Astrocyte (in vitro differentiated cells and primary cell): ENCODE data around the gene RNF157. TPM values are rescaled to one million over a fixed set of nuclear protein-coding genes. Genes with fewer than 3 reads are reported as not detected.

ENCODE experiments used
- DNase-seq: peaks from one replicate; pipeline ENCODE4 v3.0.0-alpha.2; 2010; ENCODE audit warnings: low read depth
- FAIRE-seq: peaks from 2 replicates; lab custom pipeline; 2011; peaks lifted over from hg19 to GRCh38; lab: Jason Lieb, UNC
- H2AFZ ChIP-seq: 2 replicates; pipeline ENCODE4 v1.6.0; 2012; ENCODE audit warnings: low read depth, low read length, inconsistent platforms
- H3K27ac ChIP-seq: 2 replicates; pipeline ENCODE4 v1.5.1; 2011; ENCODE audit warnings: low read depth, low read length, inconsistent platforms
- H3K27me3 ChIP-seq: 2 replicates; pipeline ENCODE4 v1.6.0; 2011; ENCODE audit warnings: low read length, inconsistent platforms; ENCODE audit not compliant: insufficient read depth
- H3K36me3 ChIP-seq: 2 replicates; pipeline ENCODE4 v1.5.1; 2011; ENCODE audit warnings: low read length, inconsistent platforms; ENCODE audit not compliant: insufficient read depth
- H3K4me1 ChIP-seq: 2 replicates; pipeline ENCODE4 v1.5.1; 2011; ENCODE audit warnings: low read length, inconsistent platforms; ENCODE audit not compliant: insufficient read depth
- H3K4me2 ChIP-seq: 2 replicates; pipeline ENCODE4 v1.6.0; 2012; ENCODE audit warnings: low read length, inconsistent platforms
- H3K4me3 ChIP-seq: 2 replicates; pipeline ENCODE4 v1.5.1; 2011; ENCODE audit warnings: low read depth, mild to moderate bottlenecking, low read length, inconsistent platforms; ENCODE audit not compliant: insufficient read depth
- H3K79me2 ChIP-seq: 2 replicates; pipeline ENCODE4 v1.6.0; 2012; ENCODE audit warnings: mild to moderate bottlenecking, low read length, inconsistent platforms; ENCODE audit not compliant: insufficient read depth
- H3K9ac ChIP-seq: 2 replicates; pipeline ENCODE4 v1.6.0; 2012; ENCODE audit warnings: mild to moderate bottlenecking, low read length, inconsistent platforms
- H3K9me3 ChIP-seq: 2 replicates; pipeline ENCODE4 v1.5.1; 2012; ENCODE audit warnings: low read depth, mild to moderate bottlenecking, low read length, inconsistent platforms; ENCODE audit not compliant: insufficient read depth
- H4K20me1 ChIP-seq: 2 replicates; pipeline ENCODE4 v1.6.0; 2012; ENCODE audit warnings: low read length, inconsistent platforms; ENCODE audit not compliant: insufficient read depth
- H3K27ac Mint-ChIP-seq: one replicate; pipeline ENCODE4 v1.8.0; 2021; ENCODE audit warnings: mild to moderate bottlenecking, mixed read lengths; ENCODE audit not compliant: unreplicated experiment
- H3K27me3 Mint-ChIP-seq: one replicate; pipeline ENCODE4 v1.8.0; 2021; ENCODE audit warnings: low read depth, mixed read lengths; ENCODE audit not compliant: unreplicated experiment
- H3K36me3 Mint-ChIP-seq: one replicate; pipeline ENCODE4 v1.8.0; 2021; ENCODE audit warnings: low read depth, mixed read lengths; ENCODE audit not compliant: unreplicated experiment
- H3K4me1 Mint-ChIP-seq: one replicate; pipeline ENCODE4 v1.8.0; 2021; ENCODE audit warnings: low read depth, mixed read lengths; ENCODE audit not compliant: unreplicated experiment
- H3K4me3 Mint-ChIP-seq: one replicate; pipeline ENCODE4 v1.8.0; 2021; ENCODE audit warnings: mild to moderate bottlenecking, moderate library complexity, mixed read lengths; ENCODE audit not compliant: unreplicated experiment
- H3K9me3 Mint-ChIP-seq: one replicate; pipeline ENCODE4 v1.8.0; 2021; ENCODE audit warnings: mild to moderate bottlenecking, mixed read lengths; ENCODE audit not compliant: unreplicated experiment
- CTCF ChIP-seq: IDR thresholded peaks from 2 replicates; pipeline ENCODE4 v1.5.1; 2011; ENCODE audit warnings: low read depth, mild to moderate bottlenecking, inconsistent platforms, low read length, moderate library complexity; ENCODE audit not compliant: insufficient read depth
- EZH2 ChIP-seq: IDR thresholded peaks from 2 replicates; pipeline ENCODE4 v1.6.1; 2012; ENCODE audit warnings: mild to moderate bottlenecking, low read length, inconsistent platforms; ENCODE audit not compliant: insufficient read depth
- total RNA-seq: library from RNA; stranded (reverse); gene quantifications from 2 replicates; pipeline ENCODE4 v1.2.1, GENCODE V29; 2021

The RNF157 gene
- total RNA-seq, 1 donor from 2014 or later, result 1.4 TPM

- H2AFZ ChIP-seq, result no peak overlapping the region
- peaks cover 4% of the 10 kb centered on the region for H3K27me3 Mint-ChIP-seq
- H3K27me3 ChIP-seq, result no peaks in the 10 kb centered on the region
- DNase-seq (no peak), FAIRE-seq (no peak)
- H3K4me1 Mint-ChIP-seq, result no peaks in the 10 kb centered on the region
- H3K27ac ChIP-seq, result no peak overlapping the region
- H3K27ac Mint-ChIP-seq, result no peak overlapping the region
- no peaks in the 10 kb centered on the region for H3K36me3 Mint-ChIP-seq
- H3K9me3 ChIP-seq, result no peaks in the 10 kb centered on the region
- H3K36me3 ChIP-seq, result no peaks in the 10 kb centered on the region
- H3K4me3 ChIP-seq, result no peak overlapping the region
- H3K4me3 Mint-ChIP-seq, result no peak overlapping the region
- H4K20me1 ChIP-seq, result no peaks in the 10 kb centered on the region
- H3K79me2 ChIP-seq, result no peaks in the 10 kb centered on the region
- TF ChIP-seq EZH2, result no peak
- TF ChIP-seq CTCF, result no peak
- H3K4me1 ChIP-seq, result no peaks in the 10 kb centered on the region
- no peak overlapping the region for H3K4me2 ChIP-seq
- H3K9me3 Mint-ChIP-seq, result no peaks in the 10 kb centered on the region
- no peak overlapping the region for H3K9ac ChIP-seq
Observed at GRCh38 chr17:76173474-76173873, 66.8 kb downstream of the RNF157 start.

GRCh38 chr17:76171706-76172105 lies 68.6 kb downstream of the RNF157 start:
- no peak overlapping the region for H3K4me3 Mint-ChIP-seq
- Histone ChIP-seq H3K4me1 (no peaks in the 10 kb centered on the region), H3K9ac (no peak overlapping the region), H3K27ac (no peak overlapping the region), H3K4me3 (no peak overlapping the region), H3K9me3 (no peaks in the 10 kb centered on the region), H3K36me3 (no peaks in the 10 kb centered on the region), H2AFZ (no peak overlapping the region), H3K79me2 (no peaks in the 10 kb centered on the region), H3K4me2 (no peak overlapping the region), H4K20me1 (no peaks in the 10 kb centered on the region), H3K27me3 (no peaks in the 10 kb centered on the region)
- H3K4me1 Mint-ChIP-seq, result no peaks in the 10 kb centered on the region
- H3K36me3 Mint-ChIP-seq, result no peaks in the 10 kb centered on the region
- no peak overlapping the region for H3K27ac Mint-ChIP-seq
- no peaks in the 10 kb centered on the region for H3K9me3 Mint-ChIP-seq
- FAIRE-seq (no peak), DNase-seq (no peak)
- TF ChIP-seq CTCF (no peak), EZH2 (no peak)
- H3K27me3 Mint-ChIP-seq, result peaks cover 4% of the 10 kb centered on the region

- Histone ChIP-seq H3K79me2 (no peaks in the 10 kb centered on the region), H3K9ac (no peak overlapping the region), H3K4me3 (no peak overlapping the region), H4K20me1 (no peaks in the 10 kb centered on the region), H2AFZ (no peak overlapping the region), H3K4me2 (no peak overlapping the region), H3K9me3 (no peaks in the 10 kb centered on the region), H3K27ac (no peak overlapping the region), H3K36me3 (no peaks in the 10 kb centered on the region), H3K27me3 (no peaks in the 10 kb centered on the region), H3K4me1 (no peaks in the 10 kb centered on the region)
- Mint-ChIP-seq H3K4me1 (no peaks in the 10 kb centered on the region), H3K36me3 (no peaks in the 10 kb centered on the region), H3K27ac (no peak overlapping the region), H3K9me3 (no peaks in the 10 kb centered on the region), H3K27me3 (peaks cover 2% of the 10 kb centered on the region), H3K4me3 (no peak overlapping the region)
- TF ChIP-seq CTCF (no peak), EZH2 (no peak)
- FAIRE-seq (no peak), DNase-seq (no peak)
Observed at GRCh38 chr17:76170114-76170513, 70.2 kb downstream of the RNF157 start.
